Osteoblast (primary cell): ENCODE measurements around the gene APOC1. TPM values are rescaled to one million over a fixed set of nuclear protein-coding genes. Genes with fewer than 3 reads are reported as not detected.

Experiments
- DNase-seq: peaks from one replicate; pipeline ENCODE4 v3.0.0; 2011; ENCODE audit warnings: low spot score, mixed read lengths; ENCODE audit not compliant: insufficient read length; ENCODE audit errors: missing footprints
- H2AFZ ChIP-seq: 2 replicates; pipeline ENCODE4 v1.6.0; 2011; ENCODE audit warnings: mild to moderate bottlenecking, low read length
- H3K27ac ChIP-seq: 2 replicates; pipeline ENCODE4 v1.5.1; 2011; ENCODE audit warnings: mild to moderate bottlenecking, low read depth, low read length, moderate library complexity
- H3K27me3 ChIP-seq: 2 replicates; pipeline ENCODE4 v1.6.0; 2012; ENCODE audit warnings: mild to moderate bottlenecking, control low read depth, inconsistent platforms, low read length, moderate library complexity; ENCODE audit not compliant: insufficient read depth
- H3K36me3 ChIP-seq: 2 replicates; pipeline ENCODE4 v1.5.1; 2011; ENCODE audit warnings: mild to moderate bottlenecking, low read length, control low read depth, moderate library complexity; ENCODE audit not compliant: insufficient read depth
- H3K4me1 ChIP-seq: 2 replicates; pipeline ENCODE4 v1.5.1; 2011; ENCODE audit warnings: mild to moderate bottlenecking, low read length, control low read depth, moderate library complexity; ENCODE audit not compliant: insufficient read depth
- H3K4me2 ChIP-seq: 2 replicates; pipeline ENCODE4 v1.6.0; 2011; ENCODE audit warnings: mild to moderate bottlenecking, low read length; ENCODE audit not compliant: insufficient read depth
- H3K4me3 ChIP-seq: fragments of 200-600 bp; sonication (generic); 3 replicates; pipeline ENCODE4 v1.5.1; 2012; ENCODE audit warnings: mild to moderate bottlenecking, low read length, inconsistent platforms; ENCODE audit not compliant: insufficient read depth
- H3K79me2 ChIP-seq: 2 replicates; pipeline ENCODE4 v1.6.0; 2012; ENCODE audit warnings: mild to moderate bottlenecking, low read length, control low read depth, inconsistent platforms; ENCODE audit not compliant: insufficient read depth
- H3K9me3 ChIP-seq: 2 replicates; pipeline ENCODE4 v1.5.1; 2011; ENCODE audit warnings: low read depth, low read length, control low read depth
- H4K20me1 ChIP-seq: 2 replicates; pipeline ENCODE4 v1.6.0; 2012; ENCODE audit warnings: mild to moderate bottlenecking, low read length, control low read depth; ENCODE audit not compliant: insufficient read depth
- total RNA-seq: library from RNA; depleted of rRNA; stranded (reverse); fragments of >200 nt; gene quantifications from 2 replicates; pipeline ENCODE4 v1.2.3, GENCODE V29; 2012
- TF ChIP-seq, protein P1 (sequence below): IDR thresholded peaks from 2 replicates; pipeline ENCODE4 v1.5.1; 2011; ENCODE audit warnings: mild to moderate bottlenecking, low read depth, low read length, moderate library complexity; ENCODE audit errors: extremely low read depth

APOC1 gene
- total RNA-seq, 1 donor, result 1.4 TPM

DNA sequence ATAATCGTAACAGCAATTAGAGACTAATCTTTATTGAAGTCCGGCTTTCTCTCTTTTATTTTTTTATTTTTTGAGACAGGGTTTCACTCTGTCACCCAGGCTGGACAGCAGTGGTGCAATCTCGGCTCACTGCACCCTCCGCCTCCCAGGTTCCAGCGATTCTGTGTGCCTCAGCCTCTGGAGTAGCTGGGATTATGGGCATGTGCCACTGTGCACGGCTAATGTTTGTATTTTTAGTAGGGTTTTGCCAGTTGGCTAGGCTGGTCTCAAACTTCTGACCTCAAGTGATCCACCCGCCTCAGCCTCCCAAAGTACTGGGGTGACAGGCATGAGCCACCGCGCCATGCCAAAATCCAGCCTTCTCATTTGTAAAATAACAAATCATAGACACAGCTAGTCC is 35.1 kb downstream of the APOC1 start:
- Histone ChIP-seq H3K36me3 (peaks cover 6% of the 10 kb centered on the region), H3K4me3 (no peak overlapping the region), H3K9me3 (no peaks in the 10 kb centered on the region), H3K4me2 (no peak overlapping the region), H4K20me1 (no peaks in the 10 kb centered on the region), H3K79me2 (peaks cover 2% of the 10 kb centered on the region), H2AFZ (no peak overlapping the region), H3K27ac (no peak overlapping the region), H3K27me3 (no peaks in the 10 kb centered on the region), H3K4me1 (peaks cover 16% of the 10 kb centered on the region)
- TF ChIP-seq, protein P1, sequence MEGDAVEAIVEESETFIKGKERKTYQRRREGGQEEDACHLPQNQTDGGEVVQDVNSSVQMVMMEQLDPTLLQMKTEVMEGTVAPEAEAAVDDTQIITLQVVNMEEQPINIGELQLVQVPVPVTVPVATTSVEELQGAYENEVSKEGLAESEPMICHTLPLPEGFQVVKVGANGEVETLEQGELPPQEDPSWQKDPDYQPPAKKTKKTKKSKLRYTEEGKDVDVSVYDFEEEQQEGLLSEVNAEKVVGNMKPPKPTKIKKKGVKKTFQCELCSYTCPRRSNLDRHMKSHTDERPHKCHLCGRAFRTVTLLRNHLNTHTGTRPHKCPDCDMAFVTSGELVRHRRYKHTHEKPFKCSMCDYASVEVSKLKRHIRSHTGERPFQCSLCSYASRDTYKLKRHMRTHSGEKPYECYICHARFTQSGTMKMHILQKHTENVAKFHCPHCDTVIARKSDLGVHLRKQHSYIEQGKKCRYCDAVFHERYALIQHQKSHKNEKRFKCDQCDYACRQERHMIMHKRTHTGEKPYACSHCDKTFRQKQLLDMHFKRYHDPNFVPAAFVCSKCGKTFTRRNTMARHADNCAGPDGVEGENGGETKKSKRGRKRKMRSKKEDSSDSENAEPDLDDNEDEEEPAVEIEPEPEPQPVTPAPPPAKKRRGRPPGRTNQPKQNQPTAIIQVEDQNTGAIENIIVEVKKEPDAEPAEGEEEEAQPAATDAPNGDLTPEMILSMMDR, result no peak
- DNase-seq, result no peak

DNA sequence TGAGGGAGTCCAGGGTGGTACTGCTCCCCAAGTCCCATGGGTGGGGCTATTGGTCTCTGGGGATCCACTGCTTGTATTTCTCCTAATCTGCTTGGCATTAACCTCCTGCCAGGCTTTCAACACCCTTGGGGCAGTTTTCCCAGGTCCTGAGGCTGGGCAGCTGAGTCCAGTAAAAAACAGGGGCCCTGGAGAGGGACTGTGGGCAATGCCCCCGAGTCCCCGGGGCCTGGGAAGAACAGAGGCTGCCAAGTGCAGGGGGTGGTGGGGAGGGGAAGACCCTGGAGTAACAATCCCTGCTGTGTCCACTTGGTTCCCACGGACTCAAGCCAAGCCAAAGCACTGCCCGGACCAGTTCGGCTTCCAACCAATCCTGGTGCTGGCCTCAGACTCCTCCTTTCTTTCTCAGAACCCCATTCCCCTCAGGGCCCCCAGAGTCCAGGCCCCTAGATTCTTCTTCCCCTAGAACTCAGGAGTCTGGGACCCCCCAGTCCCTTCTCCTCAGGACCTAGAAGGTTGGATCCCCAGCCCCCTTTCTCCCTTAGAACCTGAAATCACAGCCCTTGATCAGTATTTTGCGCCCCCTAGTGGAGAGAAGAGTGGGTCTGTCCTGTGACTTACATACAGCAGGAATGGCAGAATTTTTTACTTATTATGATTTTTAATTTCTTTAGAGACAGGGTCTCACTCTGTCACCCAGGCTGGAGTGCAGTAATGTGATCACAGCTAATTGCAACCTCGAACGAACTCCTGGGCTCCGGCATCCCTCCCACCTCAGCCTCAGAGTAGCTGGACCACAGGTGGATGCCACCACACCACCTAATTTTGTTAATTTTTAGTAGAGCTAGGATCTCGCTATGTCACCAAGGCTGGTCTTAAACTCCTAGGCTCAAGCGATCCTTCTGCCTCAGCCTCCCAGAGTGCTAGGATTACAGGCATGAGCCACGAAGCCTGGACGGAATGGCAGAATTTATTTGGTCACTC is 37.1 kb downstream of the APOC1 start:
- H3K27ac ChIP-seq, result no peak overlapping the region
- H2AFZ ChIP-seq, result peak overlapping the region; percentile 84

DNA sequence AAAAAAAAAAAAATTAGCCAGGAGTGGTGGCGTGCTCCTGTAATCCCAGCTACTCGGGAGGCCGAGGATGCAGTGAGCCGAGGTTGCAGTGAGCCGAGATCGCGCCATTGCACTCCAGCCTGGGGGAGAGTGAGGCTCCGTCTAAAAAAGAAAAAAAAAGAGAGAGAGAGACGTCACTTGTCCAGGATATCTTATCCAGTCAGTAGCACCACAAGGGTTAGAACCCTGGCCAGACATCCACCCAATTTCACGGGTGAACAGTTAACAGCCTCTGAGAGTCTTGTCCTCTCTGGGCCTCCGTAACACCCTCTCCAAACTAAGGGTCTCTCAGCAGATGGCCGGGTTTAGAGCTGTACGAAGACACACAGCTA is 39.9 kb downstream of the APOC1 start:
- Histone ChIP-seq H3K4me1 (peaks cover 22% of the 10 kb centered on the region), H3K9me3 (no peaks in the 10 kb centered on the region), H3K4me2 (peak overlapping the region; percentile 82), H2AFZ (peak overlapping the region; percentile 100), H3K79me2 (peaks cover 45% of the 10 kb centered on the region), H4K20me1 (peaks cover 35% of the 10 kb centered on the region), H3K36me3 (peaks cover 6% of the 10 kb centered on the region), H3K27ac (peak overlapping the region; percentile 96), H3K27me3 (no peaks in the 10 kb centered on the region), H3K4me3 (peak overlapping the region; percentile 77)
- no peak for DNase-seq
- TF ChIP-seq, protein P1, result no peak

More for the DNA sequence above, 37.1 kb downstream of the APOC1 start:
- Histone ChIP-seq H3K4me1 (peaks cover 23% of the 10 kb centered on the region), H3K4me2 (peak overlapping the region; percentile 79), H3K9me3 (no peaks in the 10 kb centered on the region), H3K4me3 (peak overlapping the region; percentile 56), H4K20me1 (peaks cover 11% of the 10 kb centered on the region), H3K36me3 (peaks cover 6% of the 10 kb centered on the region), H3K27me3 (no peaks in the 10 kb centered on the region), H3K79me2 (peaks cover 17% of the 10 kb centered on the region)
- TF ChIP-seq, protein P1, result peak; percentile 95
- DNase-seq, result peak; percentile 90
